CD14-positive monocyte (primary cell): ENCODE measurements around the gene DLGAP1. TPM values are rescaled to one million over a fixed set of nuclear protein-coding genes. Genes with fewer than 3 reads are reported as not detected.

Experiments used
- DNase-seq, 3 donors: peaks; one replicate each; pipeline ENCODE4 v3.0.0-alpha.2; 2011 to 2022
- H2AFZ ChIP-seq: 2 replicates; pipeline ENCODE4 v1.6.0; 2012; ENCODE audit warnings: mild to moderate bottlenecking, low read depth, low read length, inconsistent platforms; ENCODE audit not compliant: insufficient read depth, poor library complexity, severe bottlenecking
- H3K27ac ChIP-seq, 2 donors: 1 replicate in 1 of 2; 2 replicates in 1 of 2; pipeline ENCODE4 v1.5.1; 2012 to 2013; ENCODE audit warnings: low read length in 2 of 2, control low read depth in 1 of 2, inconsistent platforms in 1 of 2, low read depth in 1 of 2, mild to moderate bottlenecking in 1 of 2
- H3K27me3 ChIP-seq, 2 donors: one replicate each; pipeline versions ENCODE4 v1.6.0 to v1.6.1; 2011 to 2013; ENCODE audit warnings: low read length in 2 of 2; ENCODE audit not compliant: control insufficient read depth in 2 of 2, insufficient read depth in 2 of 2
- H3K36me3 ChIP-seq, 2 donors: replicated peaks in 1 of 2; 1 replicate in 1 of 2; 2 replicates in 1 of 2; pipeline versions ENCODE4 v1.5.1 to v1.6.1; 2012 to 2013; ENCODE audit warnings: low read length in 2 of 2, control low read depth in 1 of 2, inconsistent platforms in 1 of 2, mild to moderate bottlenecking in 1 of 2; ENCODE audit not compliant: insufficient read depth in 2 of 2, control insufficient read depth in 1 of 2
- H3K4me1 ChIP-seq, 2 donors: 1 replicate in 1 of 2; 2 replicates in 1 of 2; pipeline versions ENCODE4 v1.5.1 to v1.6.1; 2012 to 2013; ENCODE audit warnings: low read length in 2 of 2, control low read depth in 1 of 2, inconsistent platforms in 1 of 2, mild to moderate bottlenecking in 1 of 2, moderate library complexity in 1 of 2; ENCODE audit not compliant: insufficient read depth in 2 of 2, control insufficient read depth in 1 of 2
- H3K4me2 ChIP-seq: replicated peaks from 2 replicates; pipeline ENCODE3; 2012; ENCODE audit warnings: low read length, moderate library complexity, mild to moderate bottlenecking; ENCODE audit not compliant: poor library complexity, severe bottlenecking; ENCODE audit errors: extremely low read depth
- H3K4me3 ChIP-seq, 3 experiments: fragments of 200-600 bp in 1 of 3; sonication (generic) in 1 of 3; replicated peaks in 1 of 3; 1 replicate in 2 of 3; 2 replicates in 1 of 3; pipeline ENCODE4 v1.5.1; 2011 to 2013; ENCODE audit warnings: low read length in 3 of 3, mild to moderate bottlenecking in 3 of 3, control low read depth in 2 of 3, low read depth in 2 of 3, inconsistent platforms in 1 of 3, moderate library complexity in 1 of 3
- H3K79me2 ChIP-seq: 2 replicates; pipeline ENCODE4 v1.6.0; 2012; ENCODE audit warnings: mild to moderate bottlenecking, control low read depth, inconsistent platforms, low read length, moderate library complexity; ENCODE audit not compliant: insufficient read depth
- H3K9ac ChIP-seq: 2 replicates; pipeline ENCODE4 v1.6.0; 2017; ENCODE audit warnings: low read length, mild to moderate bottlenecking; ENCODE audit not compliant: insufficient read depth, poor library complexity, severe bottlenecking
- H3K9me3 ChIP-seq, 2 donors: replicated peaks in 1 of 2; 1 replicate in 1 of 2; 2 replicates in 1 of 2; pipeline versions ENCODE4 v1.5.1 to v1.6.1; 2012 to 2013; ENCODE audit warnings: low read length in 2 of 2, control low read depth in 1 of 2; ENCODE audit not compliant: control insufficient read depth in 1 of 2, insufficient read depth in 1 of 2
- H4K20me1 ChIP-seq: 2 replicates; pipeline ENCODE4 v1.6.0; 2012; ENCODE audit warnings: mild to moderate bottlenecking, low read length, control low read depth, moderate library complexity; ENCODE audit not compliant: insufficient read depth
- H3K27ac Mint-ChIP-seq, 7 donors: one replicate each; pipeline ENCODE4 v1.8.0; 2020; ENCODE audit warnings: mild to moderate bottlenecking in 7 of 7, mixed read lengths in 7 of 7, moderate library complexity in 6 of 7, inconsistent platforms in 2 of 7
- H3K27me3 Mint-ChIP-seq, 3 donors: one replicate each; pipeline ENCODE4 v1.8.0; 2021 to 2022; ENCODE audit warnings: low read depth in 3 of 3, mild to moderate bottlenecking in 3 of 3, mixed read lengths in 3 of 3, moderate library complexity in 3 of 3, inconsistent platforms in 1 of 3
- H3K36me3 Mint-ChIP-seq, 2 donors: one replicate each; pipeline ENCODE4 v1.8.0; 2020; ENCODE audit warnings: mixed read lengths in 2 of 2, inconsistent platforms in 1 of 2, mild to moderate bottlenecking in 1 of 2
- H3K4me1 Mint-ChIP-seq: one replicate; pipeline ENCODE4 v1.8.0; 2020; ENCODE audit warnings: mild to moderate bottlenecking, mixed read lengths
- H3K4me3 Mint-ChIP-seq, 2 donors: one replicate each; pipeline ENCODE4 v1.8.0; 2020; ENCODE audit warnings: mild to moderate bottlenecking in 2 of 2, mixed read lengths in 2 of 2, moderate library complexity in 1 of 2
- H3K9me3 Mint-ChIP-seq, 7 donors: one replicate each; pipeline ENCODE4 v1.8.0; 2020 to 2022; ENCODE audit warnings: mixed read lengths in 7 of 7, mild to moderate bottlenecking in 6 of 7, moderate library complexity in 6 of 7, inconsistent platforms in 2 of 7
- CTCF ChIP-seq: fragments of 200-600 bp; IDR thresholded peaks from one replicate; pipeline ENCODE4 v1.8.0; 2022; ENCODE audit warnings: antibody characterized with exemption, mild to moderate bottlenecking
- WGBS: methylation state at CpG from one replicate; pipeline ENCODE4 v1.1.5; 2013; ENCODE audit warnings: missing lambda C conversion rate; ENCODE audit not compliant: insufficient coverage; 5-methylcytosine and 5-hydroxymethylcytosine counted together
- intact Hi-C, 2 donors: fragments of 100-400 bp; cut with micrococcal nuclease; formaldehyde crosslinking; loops; one replicate each; pipeline versions ENCODE4 v1.15.0 to v1.15.1; 2023
- polyA plus RNA-seq, 3 donors: library from polyadenylated mRNA; depleted of rRNA in 1 of 3; unstranded in 2 of 3; stranded (reverse) in 1 of 3; fragments of 300-500 nt in 2 of 3; fragments of >200 nt in 1 of 3; fragmentation: Illumina TruSeq in 2 of 3; gene quantifications; 1 replicate in 2 of 3; 2 replicates in 1 of 3; pipeline ENCODE4 v1.2.3, GENCODE V29; 2012 to 2021

The DLGAP1 gene
- polyA plus RNA-seq, 3 donors: 0.09 to 0.42 TPM; not detected in 1

- no peaks in the 10 kb centered on the region for H3K9me3 ChIP-seq
- H4K20me1 ChIP-seq: no peaks in the 10 kb centered on the region
- peaks cover 0 to 4% (median 3%) of the 10 kb centered on the region in 3 donors for H3K27me3 Mint-ChIP-seq
- H3K4me1 ChIP-seq: peaks cover 16 to 17% of the 10 kb centered on the region in 2 donors
- no peak for DNase-seq
- intact Hi-C loops: loop anchor here in 1 of 2 donors (10.0 kb wide), 1 partner anchor 313 kb away; no protein-coding TSS in a partner anchor
- no peak overlapping the region for H3K9ac ChIP-seq
- no peak for TF ChIP-seq CTCF
- no peak overlapping the region for H3K27ac Mint-ChIP-seq
- H3K36me3 Mint-ChIP-seq: no peaks in the 10 kb centered on the region
- no peak overlapping the region for H2AFZ ChIP-seq
- no peak overlapping the region for H3K4me3 Mint-ChIP-seq
- no CpG with 5 or more reads among the region's 2 CpGs for WGBS
- no peak overlapping the region for H3K4me2 ChIP-seq
- H3K9me3 Mint-ChIP-seq: peaks cover 0 to 4% (median 0%) of the 10 kb centered on the region in 7 donors
- H3K4me1 Mint-ChIP-seq: peaks cover 18% of the 10 kb centered on the region
- no peaks in the 10 kb centered on the region for H3K27me3 ChIP-seq
- H3K4me3 ChIP-seq: no peak overlapping the region
- no peaks in the 10 kb centered on the region for H3K36me3 ChIP-seq
- H3K79me2 ChIP-seq: no peaks in the 10 kb centered on the region
- H3K27ac ChIP-seq: no peak overlapping the region
These were observed 762.9 kb downstream of the DLGAP1 start for GRCh38 chr18:3692113-3692621.

- H3K4me1 ChIP-seq: peaks cover 16 to 17% of the 10 kb centered on the region in 2 donors
- H3K9me3 ChIP-seq: peaks cover 0 to 2% of the 10 kb centered on the region in 2 donors
- no peak for TF ChIP-seq CTCF
- no peaks in the 10 kb centered on the region for H4K20me1 ChIP-seq
- Mint-ChIP-seq H3K36me3 (peaks cover 0 to 2% of the 10 kb centered on the region in 2 donors), H3K27me3 (peaks cover 0 to 4% (median 3%) of the 10 kb centered on the region in 3 donors), H3K4me1 (peaks cover 17% of the 10 kb centered on the region), H3K9me3 (peaks cover 0 to 6% (median 2%) of the 10 kb centered on the region in 7 donors), H3K4me3 (no peak overlapping the region), H3K27ac (no peak overlapping the region)
- no CpG with 5 or more reads among the region's 3 CpGs for WGBS
- H3K27ac ChIP-seq: no peak overlapping the region
- no peaks in the 10 kb centered on the region for H3K36me3 ChIP-seq
- H3K4me2 ChIP-seq: no peak overlapping the region
- H3K79me2 ChIP-seq: no peaks in the 10 kb centered on the region
- no peak overlapping the region for H2AFZ ChIP-seq
- no peak overlapping the region for H3K9ac ChIP-seq
- no peak overlapping the region for H3K4me3 ChIP-seq
- no peak for DNase-seq
- intact Hi-C loops: loop anchor here in 1 of 2 donors (10.0 kb wide), 1 partner anchor 313 kb away; no protein-coding TSS in a partner anchor
- no peaks in the 10 kb centered on the region for H3K27me3 ChIP-seq
These were observed 763.4 kb downstream of the DLGAP1 start for GRCh38 chr18:3691705-3692104.
